NAMALWA (cell line): ENCODE data around the gene ABRACL.
A peak's percentile ranks its signal among the peaks of the same experiment; 100 is the strongest.
"Not testable (repeated sequence)": the region's sequence is repeated elsewhere in the genome, so short reads cannot be mapped to it uniquely, and the experiment has no call there.

Source experiments
- DNase-seq: peaks from one replicate; pipeline ENCODE4 v3.0.0-alpha.2; 2015; ENCODE audit warnings: low spot score

ABRACL gene

DNA sequence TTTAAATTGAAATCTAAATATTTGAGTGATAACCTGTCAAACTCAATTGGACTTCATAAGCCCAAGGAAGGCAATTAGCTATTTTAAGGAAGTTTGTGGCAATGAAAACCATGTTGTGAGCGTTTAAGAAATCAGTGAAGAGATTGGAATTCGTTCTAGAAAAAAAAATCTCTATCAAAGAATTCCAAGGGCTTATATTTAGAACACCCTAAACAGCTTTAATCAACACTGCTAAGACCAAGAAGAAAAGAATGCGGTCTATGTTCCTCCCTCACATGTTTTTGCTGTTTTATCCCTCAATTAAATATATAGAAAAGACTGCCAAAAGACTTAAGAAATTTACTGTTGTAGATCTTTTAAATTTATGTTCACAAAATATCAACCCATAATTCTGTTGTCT, 16.6 kb upstream of the ABRACL start:
- no peak for DNase-seq

DNA sequence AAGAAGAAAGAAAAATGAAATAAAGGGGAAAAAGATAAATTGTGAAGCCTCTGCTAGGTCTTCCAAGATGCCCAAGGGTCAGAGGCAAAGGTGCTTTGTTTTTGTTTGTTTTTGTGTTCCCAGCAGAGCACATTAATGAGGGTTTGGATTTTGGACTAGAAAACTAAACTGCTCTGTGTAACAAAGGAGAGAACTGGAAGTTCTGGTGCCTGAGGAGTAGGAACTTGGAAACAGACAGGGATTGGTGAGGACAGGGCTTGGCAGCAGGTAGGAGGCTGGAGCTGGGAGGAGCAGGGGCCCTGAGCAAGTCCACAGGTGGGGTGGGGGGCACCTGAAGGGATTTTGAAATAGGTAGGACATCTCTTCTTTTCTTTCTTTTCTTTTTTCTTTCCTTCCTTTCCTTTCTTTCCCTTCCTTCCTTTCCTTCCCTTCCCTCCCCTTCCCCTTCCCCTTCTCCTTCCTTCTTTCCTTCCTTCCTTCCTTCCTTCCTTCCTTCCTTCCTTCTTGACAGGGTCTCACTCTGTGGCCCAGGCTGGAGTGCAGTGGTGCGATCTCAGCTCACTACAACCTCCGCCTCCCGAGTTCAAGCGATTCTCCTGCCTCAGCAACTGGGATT, 15.3 kb upstream of the ABRACL start:
- no peak for DNase-seq

DNA sequence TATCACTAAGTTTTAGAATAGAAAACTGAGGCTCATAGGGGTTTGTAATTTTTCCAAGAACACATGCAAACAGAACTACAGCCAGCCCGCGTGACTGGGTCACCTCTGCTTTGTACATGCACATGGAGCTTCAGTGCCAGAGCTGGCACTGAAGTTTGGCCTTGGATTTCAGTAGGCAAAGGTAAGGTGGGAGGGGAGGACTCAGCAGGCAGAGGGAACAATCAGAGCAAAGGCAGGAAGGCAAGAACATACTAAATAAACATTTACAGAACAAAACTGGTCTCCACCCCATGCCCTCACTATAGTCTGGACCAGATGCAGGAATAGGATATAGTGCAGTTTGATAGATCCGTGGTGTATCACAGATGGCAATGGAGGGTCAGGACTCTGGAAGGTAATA, 13.6 kb upstream of the ABRACL start:
- DNase-seq = no peak

DNA sequence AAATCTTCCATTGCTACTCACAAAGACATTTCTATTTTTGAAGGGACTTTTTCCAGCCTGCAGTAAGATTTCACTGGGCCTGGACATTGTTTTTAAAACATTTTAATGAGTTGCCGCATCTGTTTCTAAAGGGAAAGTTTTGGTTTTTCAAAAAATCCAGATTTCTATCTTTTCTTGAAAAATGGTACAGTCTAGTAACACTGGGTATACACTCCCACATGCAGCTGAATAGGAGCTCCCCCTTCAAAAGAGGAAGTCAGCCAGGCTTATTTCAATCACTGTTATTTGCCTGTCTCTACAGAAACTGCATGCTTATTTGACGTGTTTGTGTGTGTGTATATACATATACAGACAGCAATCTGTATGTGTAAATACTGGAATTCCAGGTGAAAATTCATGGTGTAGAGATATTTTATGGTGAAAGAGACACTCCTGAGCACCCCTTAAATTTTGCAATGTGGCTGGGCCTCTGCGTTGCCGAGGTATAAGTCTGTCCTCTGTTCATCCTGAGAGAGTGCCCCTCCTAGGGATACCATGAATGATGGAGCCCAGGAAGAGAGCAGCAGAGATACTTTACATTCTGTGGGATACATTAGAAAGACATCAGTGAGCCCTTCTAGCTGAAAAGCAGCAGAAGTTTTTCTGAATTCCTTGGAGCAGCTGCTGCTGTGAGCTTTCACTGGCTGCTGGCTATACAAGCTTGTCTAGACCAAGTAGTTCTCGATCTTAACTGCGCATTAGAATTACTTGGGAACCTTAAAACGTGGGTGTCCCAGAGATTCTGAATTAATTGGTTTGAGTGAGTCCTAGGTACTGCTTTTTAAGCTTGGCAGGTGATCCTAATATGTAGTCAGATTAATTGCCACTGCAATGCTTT, 12.0 kb upstream of the ABRACL start:
- DNase-seq = peak; percentile 75

DNA sequence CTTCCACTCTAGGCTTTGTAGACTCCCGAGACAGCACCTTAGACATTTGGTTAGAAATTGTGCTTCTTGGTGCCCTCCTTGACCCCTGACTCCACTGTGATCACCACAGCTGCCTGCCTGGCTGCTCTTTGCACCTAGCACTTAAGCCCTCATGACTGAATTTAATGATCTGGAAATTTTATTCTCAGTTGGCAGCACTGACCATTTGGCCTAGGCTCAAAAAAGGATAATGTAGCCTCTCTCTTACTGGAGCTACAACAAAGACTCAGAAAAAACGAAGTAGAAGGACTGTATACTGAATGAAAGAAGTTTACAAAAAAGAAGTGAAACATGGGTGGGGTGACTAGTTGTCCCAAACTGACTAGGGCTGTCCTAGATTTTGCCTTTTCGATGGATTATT, 11.3 kb upstream of the ABRACL start:
- no peak for DNase-seq

DNA sequence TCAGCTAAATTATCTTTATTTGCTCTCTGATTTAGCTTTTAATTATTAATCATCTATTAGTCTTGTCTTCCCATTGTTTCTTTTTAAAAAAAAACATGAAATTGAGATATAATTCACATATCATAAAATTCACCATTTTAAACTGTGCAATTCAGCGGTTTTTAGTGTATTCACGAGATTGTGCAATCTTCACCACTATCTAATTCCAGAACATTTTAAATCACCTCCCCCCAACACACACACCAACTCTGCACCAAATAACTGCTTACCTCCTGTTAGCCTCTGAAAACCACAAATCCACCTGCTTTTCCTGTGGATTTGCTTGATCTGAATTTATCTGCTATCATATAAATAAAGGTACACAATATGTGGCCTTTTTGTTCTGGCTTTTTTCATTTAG, 8.8 kb upstream of the ABRACL start:
- DNase-seq = no peak

DNA sequence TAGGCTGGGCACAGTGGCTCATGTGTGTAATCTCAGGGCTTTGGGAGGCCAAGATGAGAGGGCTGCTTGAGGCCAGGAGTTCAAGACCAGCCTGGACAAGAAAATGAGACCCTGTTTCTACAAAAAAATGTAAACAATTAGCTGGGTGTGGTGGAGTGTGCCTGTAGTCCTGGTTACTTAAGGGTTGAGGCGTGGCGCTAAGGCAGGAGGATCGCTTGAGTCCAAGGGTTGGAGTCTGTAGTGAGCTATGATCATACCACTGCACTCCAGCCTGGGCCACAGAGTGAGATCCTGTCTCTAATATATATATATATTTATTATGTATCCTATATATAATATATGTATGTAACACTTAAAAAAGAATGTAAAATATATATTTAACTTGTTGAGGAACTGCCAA, 7.9 kb upstream of the ABRACL start:
- DNase-seq = no peak

DNA sequence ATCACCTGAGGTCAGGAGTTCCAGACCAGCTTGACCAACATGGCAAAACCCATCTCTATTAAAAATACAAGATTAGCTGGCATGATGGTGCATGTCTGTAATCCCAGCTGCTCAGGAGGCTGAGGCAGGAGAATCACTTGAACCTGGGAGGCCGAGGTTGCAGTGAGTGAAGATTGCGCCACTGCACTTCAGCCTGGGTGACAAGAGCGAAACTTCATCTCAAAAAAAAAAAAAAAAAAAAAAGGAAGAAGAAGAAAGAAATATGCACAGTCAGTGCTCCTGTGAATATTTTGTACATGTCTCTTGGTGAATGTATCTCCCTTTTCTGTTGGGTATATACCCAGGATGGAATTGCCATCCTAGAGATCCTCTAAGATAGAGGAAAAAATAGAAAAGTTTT, 3.1 kb upstream of the ABRACL start:
- DNase-seq = not testable (repeated sequence)

DNA sequence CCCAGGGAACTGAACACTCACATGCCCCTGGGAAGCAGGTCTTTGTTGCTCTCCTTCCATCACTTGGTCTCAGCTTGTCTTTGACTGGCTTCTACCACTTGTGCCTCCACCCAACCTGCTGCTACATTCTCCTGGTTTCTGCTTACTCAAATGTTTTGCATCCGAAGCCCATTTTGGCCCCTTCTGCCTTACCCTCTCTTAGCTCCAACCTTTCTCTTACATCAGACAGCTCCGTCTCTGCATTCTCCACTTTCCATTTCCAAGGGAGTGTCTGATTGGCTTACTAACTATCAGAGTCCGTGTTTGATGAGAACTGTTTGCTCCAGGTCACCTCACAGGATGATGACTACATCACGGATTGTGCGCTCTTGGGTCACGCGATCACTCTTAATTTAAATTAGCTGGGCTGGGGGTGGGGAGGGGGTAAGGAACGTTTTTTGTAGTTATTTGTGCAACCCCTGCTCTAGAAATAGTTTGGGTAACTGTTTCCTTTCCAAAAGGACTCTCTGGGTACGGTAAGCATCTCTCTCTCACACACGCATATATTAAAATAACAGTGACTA, 844 bp upstream of the ABRACL start:
- peak; percentile 14 for DNase-seq

DNA sequence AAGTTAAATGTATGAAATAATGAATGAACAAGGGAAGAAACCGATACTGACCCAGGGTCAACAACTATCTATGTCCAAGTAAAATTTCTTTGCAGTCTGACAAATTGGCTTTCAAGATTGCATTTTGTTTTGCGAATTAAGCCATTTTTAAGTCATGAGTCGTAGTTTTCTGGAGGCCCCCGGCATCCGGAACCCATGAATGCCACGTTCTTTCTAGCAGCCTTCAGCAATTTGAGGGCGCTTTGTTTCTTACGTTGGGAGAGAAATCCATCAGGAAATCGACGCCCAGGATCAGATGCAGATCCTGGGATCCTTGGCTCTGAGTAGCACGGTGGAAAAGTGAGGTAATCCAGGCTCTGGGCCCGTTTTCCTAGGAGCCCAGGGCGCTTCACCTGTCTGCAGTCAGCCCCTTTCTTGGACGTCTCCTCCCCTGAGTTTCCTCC, 309 bp upstream of the ABRACL start:
- DNase-seq = no peak

DNA sequence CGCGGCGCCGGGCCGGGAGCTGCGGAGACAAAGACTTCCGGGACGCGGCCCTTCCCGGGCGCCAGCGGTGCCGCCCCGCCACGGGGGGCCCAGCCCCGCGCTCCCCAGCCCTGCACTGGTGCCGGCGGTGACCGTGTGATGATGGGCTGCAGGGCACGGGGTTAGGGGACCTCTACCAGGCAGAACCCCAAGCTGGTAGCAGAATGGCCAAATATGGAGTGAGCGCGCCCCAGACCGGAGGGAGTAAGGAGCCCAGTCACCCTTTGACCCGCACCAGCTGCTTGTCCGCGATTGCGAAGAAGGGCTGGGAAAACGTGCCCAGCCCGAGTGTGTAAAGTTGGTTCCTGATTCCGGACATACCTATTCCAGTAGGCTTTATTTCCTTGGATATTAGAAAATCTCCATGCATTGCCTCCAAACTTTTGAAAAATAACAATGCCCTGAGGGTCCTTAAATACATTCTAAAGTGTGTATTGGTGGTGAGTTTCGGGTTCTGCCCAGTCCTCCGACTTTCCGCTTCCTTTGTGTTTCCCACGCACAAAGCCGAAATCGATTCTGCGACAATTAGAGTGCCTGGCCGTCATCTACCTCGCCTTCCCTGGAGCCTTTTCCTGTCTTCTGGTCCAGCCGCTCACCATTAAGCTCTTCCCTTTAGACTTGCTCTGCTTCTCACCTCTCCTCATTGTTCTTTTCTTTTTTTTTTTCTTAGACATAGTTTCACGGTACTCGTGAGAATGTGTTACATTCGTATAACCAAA, 1.1 kb downstream of the ABRACL start:
- peak; percentile 34 for DNase-seq

DNA sequence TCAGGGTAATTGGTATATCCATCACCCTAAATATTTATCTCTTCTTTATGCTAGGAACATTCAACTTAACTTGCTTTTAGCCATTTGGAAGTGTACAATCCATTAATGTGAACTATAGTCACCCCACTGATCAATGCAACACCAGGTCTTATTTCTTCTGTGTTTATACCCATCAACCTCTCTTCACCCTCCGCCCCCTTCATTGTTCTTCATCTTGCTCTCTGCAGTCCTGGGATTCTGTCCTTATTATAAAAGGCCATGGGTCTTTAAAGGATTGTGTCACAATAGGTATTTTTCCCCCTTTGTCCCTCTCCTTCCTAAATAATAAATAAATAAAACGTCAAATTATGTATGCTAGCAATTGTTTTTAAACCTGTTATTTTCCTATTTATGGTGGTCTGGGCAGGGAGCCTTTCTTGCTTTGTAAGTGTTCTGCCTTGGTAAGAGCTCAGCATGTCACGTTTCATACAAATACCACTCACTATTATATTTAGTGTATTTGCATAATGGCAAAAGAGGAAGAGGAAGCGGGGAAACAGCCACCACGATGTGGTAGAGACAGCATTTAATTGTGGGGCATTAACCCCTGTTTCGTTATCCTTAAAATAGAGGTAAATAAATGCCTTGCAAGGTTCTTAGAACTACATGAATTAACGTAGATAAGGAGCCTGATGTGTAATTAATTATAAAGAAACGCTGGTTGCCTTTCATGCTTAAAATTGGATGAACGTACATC, 1.9 kb downstream of the ABRACL start:
- DNase-seq = peak; percentile 86

DNA sequence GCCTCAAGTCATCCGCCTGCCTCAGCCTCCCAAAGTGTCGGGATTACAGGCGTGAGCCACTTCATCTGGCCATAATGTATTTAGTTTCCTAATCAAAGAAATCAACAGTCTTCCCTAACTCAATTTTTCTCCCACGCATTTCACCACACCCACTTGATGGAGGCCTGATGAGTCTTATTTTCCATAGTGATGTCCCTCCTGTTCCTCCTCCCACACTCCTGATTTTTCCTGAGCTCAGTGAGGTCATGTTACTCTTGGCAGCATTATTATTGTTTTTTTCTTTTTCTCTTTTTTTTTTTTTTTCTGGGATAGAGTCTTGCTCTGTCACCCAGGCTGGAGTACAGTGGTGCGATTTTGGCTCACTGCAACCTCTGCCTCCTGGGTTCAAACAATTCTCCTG, 8.9 kb downstream of the ABRACL start:
- no peak for DNase-seq

DNA sequence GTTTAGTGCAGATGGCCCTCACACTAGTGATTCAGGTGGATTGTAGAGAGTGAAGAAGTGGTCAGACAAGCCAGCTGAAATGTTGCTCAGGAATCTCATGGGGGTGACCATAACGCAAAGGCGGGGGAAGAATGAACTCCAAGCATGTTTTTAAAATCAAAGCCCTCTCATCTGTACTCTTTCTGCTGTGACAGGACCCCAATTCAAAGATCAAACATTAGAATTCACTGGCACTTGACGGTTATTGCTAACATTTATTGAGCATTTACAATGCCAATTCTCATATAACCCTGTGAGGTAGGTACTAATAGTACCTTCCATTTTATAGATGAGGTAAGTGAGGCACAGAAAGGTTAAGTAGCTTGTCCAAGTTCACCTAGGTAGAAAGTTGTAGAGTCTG, 15.7 kb downstream of the ABRACL start:
- no peak for DNase-seq

DNA sequence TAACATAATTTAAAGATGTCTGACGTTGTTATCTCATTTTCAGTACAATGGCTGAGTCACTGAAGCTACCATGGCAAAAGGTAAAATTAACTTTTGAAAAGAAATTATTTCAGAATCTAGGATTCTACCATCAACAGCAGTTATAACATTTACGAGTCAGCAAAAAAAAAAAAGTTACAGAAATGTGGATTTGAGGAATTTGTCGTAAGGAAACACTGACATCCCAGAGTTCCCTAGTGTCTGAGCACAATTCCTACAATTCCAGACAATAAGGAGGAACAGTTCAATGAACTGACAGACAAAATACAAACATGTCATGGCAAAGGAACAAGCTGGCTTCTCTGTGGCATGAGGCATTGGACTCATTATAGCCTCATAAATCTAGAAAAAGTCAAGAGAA, 19.1 kb downstream of the ABRACL start:
- DNase-seq = no peak

DNA sequence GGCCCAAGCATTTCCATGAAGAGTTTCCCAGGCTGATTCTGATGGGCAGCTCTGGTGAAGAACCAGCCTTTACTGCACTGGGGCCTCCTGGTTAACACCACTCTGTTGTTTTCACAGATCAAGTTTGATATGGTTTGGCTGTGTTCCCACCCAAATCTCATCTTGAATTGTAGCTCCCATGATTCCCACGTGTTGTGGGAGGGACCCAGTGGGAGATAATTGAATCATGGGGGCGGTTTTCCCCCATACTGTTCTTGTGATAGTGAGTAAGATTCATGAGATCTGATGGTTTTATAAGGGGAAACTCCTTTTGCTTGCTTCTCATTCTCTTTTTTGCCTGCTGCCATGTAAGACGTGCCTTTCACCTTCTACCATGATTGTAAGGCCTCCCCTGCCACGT, 20.4 kb downstream of the ABRACL start:
- not testable (repeated sequence) for DNase-seq

DNA sequence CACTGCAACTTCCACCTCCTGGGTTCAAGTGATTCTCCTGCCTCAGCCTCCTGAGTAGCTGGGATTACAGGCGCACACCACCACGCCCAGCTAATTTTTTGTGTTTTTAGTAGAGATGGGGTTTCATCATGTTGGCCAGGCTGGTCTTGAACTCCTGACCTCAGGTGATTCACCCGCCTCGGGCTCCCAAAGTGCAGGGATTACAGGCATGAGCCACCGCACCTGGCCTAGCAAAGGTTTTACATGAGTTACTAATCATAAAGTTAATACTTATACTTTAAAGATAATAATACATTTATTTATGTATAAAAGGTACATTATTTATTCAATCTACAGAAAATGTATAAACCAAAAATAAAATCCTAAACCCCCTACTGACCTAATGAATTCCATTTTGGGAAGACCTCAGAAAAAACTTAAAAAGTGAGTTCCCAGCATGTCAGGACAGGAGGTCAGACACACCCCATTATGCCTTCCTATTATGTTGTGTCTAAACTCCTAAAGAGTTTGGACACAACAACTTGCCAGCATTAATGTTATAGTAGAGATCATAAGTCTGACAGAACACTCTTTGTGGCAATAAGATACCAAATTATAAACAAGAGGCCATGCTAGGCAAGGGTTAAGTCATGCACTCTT, 21.7 kb downstream of the ABRACL start:
- DNase-seq = not testable (repeated sequence)

DNA sequence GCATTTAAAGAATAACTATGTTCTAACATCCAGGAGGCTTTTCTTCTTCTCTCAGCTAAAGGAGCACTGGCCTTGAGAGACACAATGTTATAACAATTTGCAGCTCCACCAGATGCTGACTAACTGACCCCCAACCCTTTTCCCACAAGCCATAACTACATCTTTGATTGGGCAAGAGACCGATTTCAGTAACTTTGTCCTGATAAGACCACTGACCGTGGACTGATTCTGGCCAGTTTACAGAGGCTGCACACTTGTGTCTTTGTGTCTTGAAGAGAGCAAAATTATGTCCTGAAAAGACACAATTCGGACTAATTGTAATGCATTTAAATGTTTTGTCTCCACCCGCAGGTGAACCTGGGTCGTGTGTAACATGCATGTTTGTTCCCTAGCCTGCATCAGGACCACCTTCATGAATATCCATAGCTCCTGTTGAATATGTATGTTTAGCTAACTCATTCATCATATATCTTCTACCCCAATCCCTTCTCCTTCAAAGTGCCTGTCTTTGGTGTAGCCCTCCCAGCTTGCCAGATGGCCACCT, 22.3 kb downstream of the ABRACL start:
- no peak for DNase-seq

DNA sequence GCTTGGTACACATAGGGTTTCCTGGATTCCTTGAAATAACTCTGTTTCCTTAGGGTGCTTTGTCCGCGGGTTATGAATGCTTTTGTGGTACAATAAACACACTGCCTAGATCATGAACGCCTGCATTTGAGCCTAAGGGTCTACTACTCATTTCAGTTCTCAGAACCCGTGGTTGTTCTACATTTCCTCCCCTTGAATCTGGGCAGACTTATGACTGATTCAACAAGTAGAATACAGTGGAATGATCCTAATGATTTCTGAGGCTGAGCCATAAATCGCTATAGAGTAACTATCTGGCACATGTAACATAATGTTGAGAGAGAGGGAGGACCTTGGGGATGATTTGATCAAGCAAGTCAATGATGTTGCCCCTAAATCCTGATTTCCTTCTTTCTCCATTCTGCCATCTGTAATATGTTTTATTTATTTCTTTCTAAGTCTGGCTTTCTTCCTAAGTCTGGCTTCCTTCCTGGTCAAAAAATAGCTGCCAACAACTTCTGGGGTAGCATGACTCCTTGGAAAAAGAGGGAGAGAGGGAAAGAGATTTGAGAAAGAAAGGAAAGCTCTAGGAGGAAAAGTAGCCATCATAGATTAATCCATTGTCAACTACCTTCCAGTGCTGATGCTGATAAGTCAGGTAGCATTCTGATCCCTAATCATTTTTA, 23.0 kb downstream of the ABRACL start:
- DNase-seq = no peak

DNA sequence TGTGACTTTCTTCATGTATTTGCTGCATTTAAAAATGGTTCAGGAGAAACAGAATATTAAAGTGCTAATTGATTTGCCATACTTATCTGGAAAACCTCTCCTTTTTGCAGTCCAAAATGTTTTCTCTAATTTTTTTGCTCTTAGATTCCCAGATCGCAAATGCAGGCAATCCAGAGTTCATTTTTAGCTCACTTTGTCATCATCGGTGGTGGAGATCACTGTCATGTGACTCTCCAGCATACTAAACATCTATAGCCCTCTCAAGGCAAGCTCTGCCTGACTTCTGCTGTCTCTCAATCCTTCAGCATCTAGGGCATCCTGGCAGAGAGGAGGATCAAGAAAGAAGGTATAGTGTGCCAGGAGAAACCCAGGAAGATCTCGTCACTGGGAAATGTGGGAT, 24.8 kb downstream of the ABRACL start:
- DNase-seq = no peak

DNA sequence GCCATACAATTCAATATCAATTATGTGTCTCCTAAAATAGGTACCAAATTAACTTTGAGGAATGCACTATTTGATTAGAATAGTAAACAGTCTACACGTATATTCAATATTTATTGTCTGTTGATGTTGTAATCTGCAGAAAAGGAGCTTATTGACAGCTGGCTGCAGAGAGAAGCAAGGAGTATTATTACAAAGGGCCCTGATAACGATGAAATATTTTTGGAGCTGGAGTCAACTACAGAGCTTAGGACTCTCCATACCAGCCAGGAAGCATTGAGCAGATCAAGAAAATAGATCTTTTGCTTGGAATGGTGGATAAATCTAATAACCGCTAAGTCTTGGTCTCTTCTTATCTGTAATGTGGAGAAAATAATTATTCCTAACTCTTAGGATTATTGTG, 25.5 kb downstream of the ABRACL start:
- no peak for DNase-seq
